ENCODE results near the gene CPEB4.

The CPEB4 gene

GRCh38 chr5:173885475-173886010 lies 2.6 kb upstream of the CPEB4 start:
- DNase-seq: no peak

GRCh38 chr5:173886150-173886549 lies 2.0 kb upstream of the CPEB4 start:
- no peak for DNase-seq

- peak; percentile 68 for DNase-seq
These were observed 453 bp downstream of the CPEB4 start for GRCh38 chr5:173888473-173889131.

GRCh38 chr5:173890195-173890991 lies 2.2 kb downstream of the CPEB4 start:
- DNase-seq: no peak

- DNase-seq: no peak
These were observed 3.4 kb downstream of the CPEB4 start for GRCh38 chr5:173891308-173892116.

GRCh38 chr5:173893192-173893561 lies 5.0 kb downstream of the CPEB4 start:
- no peak for DNase-seq

GRCh38 chr5:173895401-173896165 lies 7.4 kb downstream of the CPEB4 start:
- DNase-seq: no peak

GRCh38 chr5:173896631-173897030 lies 8.5 kb downstream of the CPEB4 start:
- DNase-seq: no peak

- DNase-seq: no peak
These were observed 13.6 kb downstream of the CPEB4 start for GRCh38 chr5:173901705-173902104.

GRCh38 chr5:173902334-173902733 lies 14.2 kb downstream of the CPEB4 start:
- DNase-seq: no peak

- no peak for DNase-seq
These were observed 14.6 kb downstream of the CPEB4 start for GRCh38 chr5:173902743-173903142.

GRCh38 chr5:173903396-173904140 lies 15.4 kb downstream of the CPEB4 start:
- no peak for DNase-seq

- DNase-seq: no peak
These were observed 16.0 kb downstream of the CPEB4 start for GRCh38 chr5:173904151-173904550.

GRCh38 chr5:173907284-173907683 lies 19.1 kb downstream of the CPEB4 start:
- no peak for DNase-seq

GRCh38 chr5:173907686-173908371 lies 19.7 kb downstream of the CPEB4 start:
- DNase-seq: no peak

GRCh38 chr5:173909199-173909598 lies 21.1 kb downstream of the CPEB4 start:
- DNase-seq: no peak

- no peak for DNase-seq
These were observed 22.1 kb downstream of the CPEB4 start for GRCh38 chr5:173910215-173910614.

- no peak for DNase-seq
These were observed 23.5 kb downstream of the CPEB4 start for GRCh38 chr5:173911623-173912022.

- no peak for DNase-seq
These were observed 25.7 kb downstream of the CPEB4 start for GRCh38 chr5:173913686-173914321.

- no peak for DNase-seq
These were observed 27.3 kb downstream of the CPEB4 start for GRCh38 chr5:173915310-173916014.

All from activated effector memory CD4-positive, alpha-beta T cell treated with anti-CD3 and anti-CD28 coated beads, Interleukin-2, amount 50 U/mL, for 16 hours (primary cell).